GOT3 (cell line): ENCODE results near the gene HOXB1.

Experiments
- DNase-seq: peaks from one replicate; lab custom pipeline; 2025; ENCODE audit warnings: mixed read lengths; lab: John Stamatoyannopoulos, UW

Gene HOXB1

DNA sequence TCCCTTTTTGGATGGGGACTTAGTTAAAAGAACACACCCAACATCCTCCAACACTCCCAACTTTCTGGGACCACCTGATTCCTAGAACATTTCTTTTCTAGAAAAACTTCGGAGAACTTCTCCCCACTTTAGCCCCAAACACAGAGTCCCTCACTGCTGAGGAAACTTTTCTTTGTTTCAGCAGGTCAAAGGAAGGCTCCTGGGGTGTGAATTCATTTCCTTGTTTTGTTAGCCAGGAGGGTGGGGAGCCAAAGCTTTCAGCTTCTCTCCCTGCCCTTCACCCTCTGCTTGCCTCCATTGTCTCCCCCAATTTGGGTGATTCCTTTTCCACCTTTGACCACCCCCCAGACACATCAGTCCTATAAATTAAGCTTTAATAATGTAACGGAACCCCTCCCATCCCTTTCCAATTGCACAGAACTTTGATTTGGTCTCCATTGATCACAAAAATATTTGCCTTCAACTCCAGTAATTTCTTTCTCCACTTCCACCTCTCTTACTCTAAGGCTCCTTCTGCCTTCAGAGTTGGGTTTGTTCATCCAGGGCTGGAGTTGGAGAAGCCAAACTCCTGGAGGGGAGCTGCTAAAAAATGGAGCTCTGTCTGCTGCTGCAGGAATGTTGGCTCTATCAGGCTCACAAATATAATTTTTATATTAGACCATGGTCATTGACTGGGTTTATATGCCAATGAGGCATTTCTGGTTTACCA is 37.0 kb upstream of the HOXB1 start:
- no peak for DNase-seq

GRCh38 chr17:48567209-48567608 is 36.4 kb upstream of the HOXB1 start:
- no peak for DNase-seq

DNA sequence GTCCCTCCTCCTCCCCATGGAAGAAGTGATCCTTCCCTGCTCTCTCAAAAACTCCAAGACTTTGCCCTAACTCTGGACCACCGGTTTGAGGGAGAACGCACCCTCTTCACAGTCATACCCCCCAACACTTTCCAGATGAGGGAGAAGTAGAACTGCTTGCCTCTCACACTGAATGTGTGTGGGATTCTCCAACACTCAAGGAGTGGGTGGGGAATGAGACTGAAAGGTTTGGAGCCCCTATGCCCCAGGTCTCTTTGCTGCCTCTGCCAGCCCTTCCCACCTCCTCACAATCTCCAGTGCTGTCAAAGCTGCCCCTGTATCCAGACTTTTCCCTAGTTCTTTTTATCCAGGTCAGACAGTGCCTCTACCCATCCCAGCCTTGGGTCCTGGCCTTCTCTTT is 35.9 kb upstream of the HOXB1 start:
- no peak for DNase-seq

DNA sequence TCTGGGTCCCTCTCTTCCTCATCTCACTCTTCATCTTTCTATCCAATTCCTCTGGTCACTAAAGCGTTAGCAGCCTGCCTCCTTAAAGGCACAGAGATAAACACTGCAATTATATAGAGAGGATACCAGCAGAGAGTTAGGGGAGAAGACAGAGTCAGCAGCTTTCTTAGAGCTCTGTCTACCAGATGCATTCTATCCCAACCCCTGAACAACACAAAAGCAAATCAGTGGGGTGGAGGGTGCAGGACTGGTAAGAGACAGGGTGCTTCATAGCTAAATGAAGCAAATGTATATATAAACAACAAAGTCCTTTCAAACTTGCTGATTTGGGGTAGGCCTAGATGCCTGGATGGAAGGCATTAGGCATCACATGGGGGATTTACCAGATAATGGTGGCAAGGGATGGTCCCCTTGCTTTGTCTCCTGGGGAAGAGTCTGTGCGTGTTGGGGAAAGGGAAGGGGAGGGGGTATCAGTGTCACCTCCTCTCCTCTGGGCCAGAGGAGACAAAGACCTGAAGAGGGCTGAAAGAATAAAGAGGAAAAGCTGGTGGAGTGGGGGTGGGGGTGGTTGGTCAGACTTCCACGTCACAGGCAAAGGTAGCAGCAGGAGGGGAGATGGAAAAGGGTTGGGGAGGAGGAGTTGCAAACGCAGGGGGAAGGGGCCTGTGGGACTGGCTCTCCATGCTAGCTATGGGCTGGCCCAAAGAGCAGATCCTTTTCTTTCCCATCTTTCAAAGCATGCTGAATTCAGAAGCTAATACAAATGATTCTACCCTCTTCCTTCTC is 35.3 kb upstream of the HOXB1 start:
- DNase-seq = no peak

DNA sequence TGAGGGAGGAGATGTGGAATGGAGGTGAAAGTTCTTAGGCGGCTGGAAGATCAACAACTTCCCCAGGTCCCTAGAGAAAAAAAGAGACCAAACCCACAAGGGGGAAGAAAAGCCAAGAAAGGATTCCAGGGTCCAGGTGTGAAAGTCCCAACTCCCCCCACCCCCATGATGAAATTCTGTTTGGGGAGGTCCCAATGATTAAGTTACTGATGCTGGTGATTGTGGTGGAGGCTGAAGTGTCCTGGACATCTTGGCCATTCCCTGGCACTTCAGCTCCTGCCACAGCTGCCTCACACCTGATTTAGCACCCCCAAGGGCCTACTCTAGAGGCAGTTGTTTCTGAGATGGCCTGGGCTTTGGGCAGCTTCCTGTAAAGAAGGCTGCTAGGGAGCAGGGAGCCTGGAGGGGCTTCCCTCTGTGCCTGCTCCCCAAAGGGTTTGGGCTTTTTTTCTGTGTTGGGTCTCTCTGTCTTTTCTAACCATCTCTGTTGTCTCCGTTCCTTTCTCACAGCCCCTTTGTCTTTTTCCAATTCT is 34.3 kb upstream of the HOXB1 start:
- no peak for DNase-seq

- DNase-seq = no peak
Observed at GRCh38 chr17:48564188-48565021, 33.6 kb upstream of the HOXB1 start.

DNA sequence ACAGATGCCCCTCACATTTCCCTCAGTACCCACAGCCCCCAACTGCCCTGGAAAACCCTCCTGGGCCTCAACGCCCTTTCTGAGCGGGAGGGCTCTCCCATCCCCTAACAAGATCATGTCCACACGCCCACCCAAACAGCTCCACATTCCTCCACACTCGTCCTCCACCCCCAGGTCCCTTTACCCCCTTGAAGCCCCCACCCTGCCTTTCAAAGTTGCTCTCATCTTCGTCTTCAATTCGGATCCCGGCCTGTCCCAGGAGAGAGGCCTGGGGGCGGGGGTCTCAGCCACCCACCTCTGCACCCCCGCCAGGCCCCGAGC is 33.0 kb upstream of the HOXB1 start:
- no peak for DNase-seq

DNA sequence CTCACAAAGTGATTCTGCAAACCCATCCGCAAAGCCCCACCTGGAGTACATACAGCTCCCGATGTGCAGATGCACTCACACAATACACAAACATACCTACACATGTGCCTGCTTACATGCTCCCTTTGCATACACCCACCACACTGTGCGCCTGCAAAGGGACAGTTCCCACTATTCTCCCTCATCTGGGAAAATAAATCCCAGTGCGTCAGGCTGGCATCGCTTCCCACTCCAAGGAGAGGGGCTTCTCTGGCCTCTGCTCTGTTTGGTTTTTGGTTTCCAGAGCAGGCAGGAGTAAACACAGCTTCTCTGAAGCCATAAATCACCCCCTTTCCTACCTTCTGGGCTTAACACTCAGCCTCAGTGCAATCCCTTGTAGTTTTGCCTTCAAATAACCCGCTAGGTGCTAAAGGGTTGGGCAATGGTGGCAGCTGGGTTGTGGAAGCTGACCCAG is 32.6 kb upstream of the HOXB1 start:
- no peak for DNase-seq

- DNase-seq = no peak
Observed at GRCh38 chr17:48562934-48563333, 32.1 kb upstream of the HOXB1 start.

DNA sequence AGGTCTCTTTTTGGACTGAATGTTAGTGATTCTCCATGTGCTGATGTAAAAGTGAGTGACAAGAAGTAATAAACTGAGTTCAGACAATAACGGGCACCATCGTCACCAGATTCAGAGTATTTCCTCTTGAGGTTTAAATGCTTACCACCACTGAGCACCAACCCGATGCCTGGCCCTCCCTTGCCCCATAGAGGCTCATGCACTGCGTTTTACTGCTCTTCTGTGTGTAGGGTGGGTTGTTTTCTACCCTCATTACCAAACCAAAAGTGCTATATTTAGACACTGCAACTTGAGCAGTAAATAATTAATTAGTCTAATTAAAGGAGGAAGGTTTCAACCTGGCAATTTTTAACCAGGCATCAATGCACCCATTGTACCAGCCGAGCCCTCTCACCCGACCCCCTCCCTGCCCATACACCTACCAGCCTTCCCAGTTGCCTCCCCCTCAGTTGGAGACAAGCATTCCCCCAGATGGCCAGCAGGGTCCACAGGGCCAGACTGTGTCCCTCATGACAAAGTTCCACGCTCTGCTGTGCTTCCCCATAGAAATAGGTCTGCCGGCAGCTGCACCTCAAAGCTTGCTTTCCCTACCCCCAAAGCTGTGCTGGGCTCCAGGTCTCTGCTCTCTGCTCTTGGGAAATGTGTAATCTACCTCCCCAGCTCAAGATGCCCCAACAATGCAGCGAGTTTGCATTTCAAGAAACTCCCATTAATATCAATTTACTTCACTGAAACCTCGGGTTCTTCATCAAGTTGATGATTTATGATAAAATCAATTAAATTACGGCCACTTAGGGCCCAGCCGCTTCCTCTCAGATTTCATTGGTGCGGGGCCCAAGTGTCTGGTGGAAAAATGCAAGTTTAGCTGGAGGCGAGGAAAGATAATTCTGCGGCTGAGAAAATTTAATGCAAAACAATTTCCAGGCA is 31.3 kb upstream of the HOXB1 start:
- DNase-seq = no peak

- no peak for DNase-seq
Observed at GRCh38 chr17:48559840-48560817, 29.3 kb upstream of the HOXB1 start.

DNA sequence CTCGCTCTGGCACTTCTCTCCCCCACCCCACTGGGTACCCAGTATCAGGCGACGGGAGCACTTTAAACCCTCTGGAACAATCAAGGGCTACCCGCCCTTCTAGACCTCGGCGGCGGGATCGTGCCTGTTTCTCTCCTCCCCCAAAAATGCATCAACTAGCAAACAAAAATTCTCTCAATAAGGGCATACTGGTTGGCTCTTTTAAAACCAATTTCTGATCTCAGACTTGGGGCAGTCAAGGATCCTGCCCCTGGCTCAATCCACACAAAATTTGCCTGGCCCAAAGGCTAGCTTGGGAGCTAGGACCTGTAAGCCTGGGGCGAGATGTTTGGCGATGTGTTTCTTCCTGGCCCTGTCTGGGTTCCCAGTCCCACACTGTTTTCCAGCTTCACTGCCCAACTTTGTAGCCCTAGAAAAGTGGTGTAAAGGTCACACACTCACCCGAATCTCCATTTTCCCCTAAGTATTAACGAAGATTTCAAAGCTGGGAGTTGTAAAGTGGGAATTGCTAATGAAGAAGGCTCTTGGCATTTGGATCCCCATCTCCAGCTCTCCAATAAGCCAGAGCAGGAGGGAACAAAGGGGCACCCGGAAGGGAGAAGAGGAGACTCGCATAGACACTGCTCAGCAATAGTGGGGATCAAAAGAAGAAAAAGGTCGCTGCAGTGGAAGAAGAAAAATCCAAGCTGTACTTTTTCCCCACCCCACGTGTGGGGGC is 28.5 kb upstream of the HOXB1 start:
- DNase-seq = no peak

DNA sequence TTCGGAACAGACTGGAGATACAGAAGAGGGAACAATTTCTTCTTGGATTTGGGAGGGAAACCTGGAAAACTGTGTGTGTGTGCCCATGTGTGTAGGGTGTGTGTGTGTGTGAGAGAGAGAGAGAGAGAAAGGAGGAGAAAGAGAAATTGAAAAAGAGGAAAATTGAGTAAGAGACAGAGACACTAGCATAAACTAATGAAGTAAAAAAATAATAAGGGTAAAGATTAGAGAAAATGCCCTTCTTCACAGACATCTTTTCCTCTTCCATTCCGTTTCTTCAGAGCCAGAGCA is 28.0 kb upstream of the HOXB1 start:
- DNase-seq = no peak

GRCh38 chr17:48558057-48558830 is 27.4 kb upstream of the HOXB1 start:
- no peak for DNase-seq

GRCh38 chr17:48556576-48557401 is 26.0 kb upstream of the HOXB1 start:
- no peak for DNase-seq

DNA sequence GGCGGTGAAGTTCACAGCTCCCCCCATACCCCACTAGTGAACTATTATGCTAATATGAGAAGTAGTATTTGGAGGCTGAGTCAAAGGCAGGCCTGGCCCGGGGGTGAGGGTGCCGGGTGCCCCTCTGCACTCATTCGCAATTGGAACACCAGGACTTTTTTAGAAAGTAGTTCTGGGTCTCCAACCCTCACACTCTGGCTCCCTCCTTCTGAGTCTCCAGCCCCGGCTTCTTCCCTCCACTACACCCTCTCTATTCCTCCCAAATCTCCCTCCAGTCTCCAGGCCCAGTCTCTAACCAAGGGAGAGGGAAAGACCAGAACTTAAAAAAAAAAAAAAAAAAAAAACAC is 25.4 kb upstream of the HOXB1 start:
- no peak for DNase-seq

- DNase-seq = no peak
Observed at GRCh38 chr17:48555258-48556228, 24.7 kb upstream of the HOXB1 start.
